ENCODE data around the gene C11orf21.

The C11orf21 gene

DNA sequence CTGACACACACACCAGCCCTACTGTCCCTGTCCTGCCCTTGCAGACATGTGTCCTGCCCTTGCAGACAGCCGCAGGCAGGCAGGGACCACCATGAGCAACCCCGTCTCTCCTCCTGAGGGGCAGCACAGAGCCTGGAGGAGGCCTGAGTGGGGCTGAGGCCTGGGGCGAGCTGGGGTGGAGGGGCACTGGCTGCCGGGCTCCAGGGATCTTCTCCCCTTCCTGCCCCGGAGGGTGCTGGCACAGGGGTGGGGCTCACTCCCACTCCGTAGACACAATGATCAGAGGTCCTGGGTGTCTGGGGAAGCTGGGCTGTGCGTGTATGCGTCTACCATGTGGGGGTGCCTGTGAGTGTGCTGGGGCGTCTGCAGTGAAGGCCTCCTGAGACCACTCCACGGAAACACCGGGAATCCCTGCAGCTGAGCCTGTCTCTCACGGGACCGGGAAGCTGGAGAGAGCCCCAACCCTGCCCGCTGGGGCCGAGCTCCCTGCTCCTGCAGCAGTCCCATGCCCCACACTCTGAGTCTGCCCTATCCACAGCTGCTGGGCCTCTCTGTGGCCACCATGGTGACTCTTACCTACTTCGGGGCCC is 683 bp upstream of the C11orf21 start:
- TF ChIP-seq, protein P1, sequence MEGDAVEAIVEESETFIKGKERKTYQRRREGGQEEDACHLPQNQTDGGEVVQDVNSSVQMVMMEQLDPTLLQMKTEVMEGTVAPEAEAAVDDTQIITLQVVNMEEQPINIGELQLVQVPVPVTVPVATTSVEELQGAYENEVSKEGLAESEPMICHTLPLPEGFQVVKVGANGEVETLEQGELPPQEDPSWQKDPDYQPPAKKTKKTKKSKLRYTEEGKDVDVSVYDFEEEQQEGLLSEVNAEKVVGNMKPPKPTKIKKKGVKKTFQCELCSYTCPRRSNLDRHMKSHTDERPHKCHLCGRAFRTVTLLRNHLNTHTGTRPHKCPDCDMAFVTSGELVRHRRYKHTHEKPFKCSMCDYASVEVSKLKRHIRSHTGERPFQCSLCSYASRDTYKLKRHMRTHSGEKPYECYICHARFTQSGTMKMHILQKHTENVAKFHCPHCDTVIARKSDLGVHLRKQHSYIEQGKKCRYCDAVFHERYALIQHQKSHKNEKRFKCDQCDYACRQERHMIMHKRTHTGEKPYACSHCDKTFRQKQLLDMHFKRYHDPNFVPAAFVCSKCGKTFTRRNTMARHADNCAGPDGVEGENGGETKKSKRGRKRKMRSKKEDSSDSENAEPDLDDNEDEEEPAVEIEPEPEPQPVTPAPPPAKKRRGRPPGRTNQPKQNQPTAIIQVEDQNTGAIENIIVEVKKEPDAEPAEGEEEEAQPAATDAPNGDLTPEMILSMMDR (IDR thresholded peaks at IDR 0.05; ENCODE audit: extremely low read depth, missing control alignments), result no peak
- no peak for DNase-seq (ENCODE audit: low spot score)

DNA sequence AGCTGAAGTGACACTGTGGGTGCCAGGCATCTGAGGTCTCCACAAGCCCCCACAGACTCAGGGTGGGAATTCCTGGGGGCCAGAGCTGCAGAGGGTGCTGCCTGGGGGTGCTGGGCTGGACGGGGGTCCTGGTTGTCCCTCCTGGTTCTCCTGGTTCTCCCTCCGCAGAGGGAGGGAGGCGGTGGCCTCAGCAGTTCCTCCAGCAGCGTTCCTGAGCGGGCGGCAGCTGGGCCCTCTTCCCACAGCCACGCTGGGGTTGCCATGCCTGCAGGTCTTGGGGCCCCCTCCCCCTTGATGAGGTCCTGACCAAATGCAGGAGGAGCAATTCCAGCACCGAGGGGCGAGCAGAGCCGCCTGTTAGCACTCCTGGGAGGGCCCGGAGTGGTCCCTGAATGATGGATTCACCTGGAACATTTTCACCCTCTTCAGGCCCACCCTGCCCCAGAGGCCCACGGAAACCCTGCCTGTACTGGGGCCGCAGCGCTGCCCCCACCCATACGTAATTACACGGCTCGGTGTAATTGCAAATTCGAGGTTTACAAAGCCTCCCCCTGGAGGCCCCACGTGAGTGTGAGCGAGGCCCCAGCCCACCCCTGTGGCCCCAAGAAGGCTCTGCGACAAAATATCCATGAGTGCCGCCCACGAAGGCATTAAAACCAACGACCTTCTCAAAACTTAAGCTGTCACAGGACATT is 635 bp downstream of the C11orf21 start:
- TF ChIP-seq, protein P1 (IDR thresholded peaks at IDR 0.05; ENCODE audit: extremely low read depth, missing control alignments), result no peak
- DNase-seq (ENCODE audit: low spot score), result no peak

GRCh38 chr11:2300290-2300935 is 1.3 kb downstream of the C11orf21 start:
- no peak for DNase-seq (ENCODE audit: low spot score)
- TF ChIP-seq, protein P1 (IDR thresholded peaks at IDR 0.05; ENCODE audit: extremely low read depth, missing control alignments), result no peak

DNA sequence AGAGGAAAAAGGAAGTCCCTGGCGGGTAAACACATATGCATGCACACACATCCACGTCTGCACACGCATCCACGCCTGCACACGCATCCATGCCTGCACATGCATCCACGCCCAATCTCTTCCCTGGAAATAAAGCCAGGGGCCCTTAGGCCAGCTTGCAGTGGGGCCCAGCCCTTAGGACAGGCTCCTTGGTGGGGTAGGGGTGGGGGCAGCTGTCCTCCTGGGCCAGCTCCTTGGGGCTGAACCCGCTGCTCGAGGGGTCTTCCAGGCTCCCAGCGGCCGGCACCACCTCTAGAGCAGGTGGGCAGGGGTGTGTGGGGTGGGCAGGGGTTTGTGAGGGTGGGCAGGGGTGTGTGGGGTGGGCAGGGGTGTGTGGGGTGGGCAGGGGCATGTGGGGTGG is 1.9 kb downstream of the C11orf21 start:
- DNase-seq (ENCODE audit: low spot score), result no peak
- TF ChIP-seq, protein P1 (IDR thresholded peaks at IDR 0.05; ENCODE audit: extremely low read depth, missing control alignments), result no peak

GRCh38 chr11:2298795-2299761 is 2.6 kb downstream of the C11orf21 start:
- no peak for DNase-seq (ENCODE audit: low spot score)
- TF ChIP-seq, protein P1 (IDR thresholded peaks at IDR 0.05; ENCODE audit: extremely low read depth, missing control alignments), result no peak

- TF ChIP-seq, protein P1 (IDR thresholded peaks at IDR 0.05; ENCODE audit: extremely low read depth, missing control alignments), result no peak
- DNase-seq (ENCODE audit: low spot score), result no peak
Observed at GRCh38 chr11:2298131-2298794, 3.5 kb downstream of the C11orf21 start.
